Suppressor macrophage treated with lipopolysaccharide for 4 hours (primary cell): ENCODE data around the gene SHQ1.
"Not testable (repeated sequence)": the region's sequence is repeated elsewhere in the genome, so short reads cannot be mapped to it uniquely, and the experiment has no call there.

ENCODE experiments used
- DNase-seq: peaks from one replicate; pipeline ENCODE4 v3.0.0-alpha.2; 2020

Gene SHQ1

DNA sequence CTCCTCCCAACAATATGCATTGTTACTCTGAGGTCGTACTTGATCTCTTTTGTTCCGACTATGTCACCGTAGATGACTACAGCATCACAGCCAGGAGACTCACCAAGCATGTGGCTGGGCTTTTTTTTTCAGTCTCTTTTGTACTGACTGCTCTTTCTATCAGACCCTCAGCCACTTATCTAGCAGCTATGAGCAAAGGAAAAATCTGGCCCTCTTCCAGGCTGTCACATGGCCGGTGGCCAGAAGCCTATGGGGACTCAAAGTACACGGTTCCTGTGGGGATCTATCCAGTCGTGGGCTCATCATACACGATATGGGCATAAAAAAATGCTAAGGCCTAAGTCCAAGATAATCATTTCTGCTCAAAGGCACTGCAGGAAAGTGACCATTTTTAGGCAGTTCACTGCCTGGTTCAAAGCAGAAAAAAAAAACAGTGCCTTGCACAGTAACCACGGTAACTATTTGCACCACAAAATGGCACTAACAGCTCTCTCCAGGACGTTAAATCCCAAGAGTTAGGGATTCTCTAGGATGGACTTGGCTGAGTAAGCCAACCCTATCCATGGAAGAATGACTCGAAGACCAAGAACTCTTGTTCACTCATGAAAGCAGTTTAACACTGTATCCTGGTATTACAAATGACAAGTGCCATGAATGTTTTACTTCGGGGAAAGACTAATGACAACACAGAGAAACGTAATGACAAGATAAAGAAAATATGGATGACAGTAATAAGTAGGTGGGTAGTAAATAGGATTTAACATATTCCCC, 50.3 kb downstream of the SHQ1 start:
- DNase-seq, result no peak

DNA sequence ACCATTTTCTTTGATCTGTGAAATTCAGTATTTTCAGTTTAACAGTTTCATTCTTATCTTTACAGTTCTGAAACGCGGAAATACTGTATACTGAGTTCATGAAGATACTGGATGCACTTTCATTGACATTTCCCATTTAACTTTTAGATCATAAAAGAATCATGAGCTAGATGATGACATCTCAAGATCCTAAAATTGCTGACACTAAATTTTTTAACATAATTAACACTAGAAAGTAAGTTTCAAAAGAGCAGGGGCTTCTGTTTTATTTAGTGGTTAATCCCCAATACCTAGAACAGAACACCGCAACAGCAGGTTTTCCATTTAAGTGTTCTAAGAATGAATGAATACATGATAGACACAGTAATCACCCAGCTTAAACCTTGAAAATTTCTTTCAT, 54.2 kb downstream of the SHQ1 start:
- DNase-seq, result no peak

DNA sequence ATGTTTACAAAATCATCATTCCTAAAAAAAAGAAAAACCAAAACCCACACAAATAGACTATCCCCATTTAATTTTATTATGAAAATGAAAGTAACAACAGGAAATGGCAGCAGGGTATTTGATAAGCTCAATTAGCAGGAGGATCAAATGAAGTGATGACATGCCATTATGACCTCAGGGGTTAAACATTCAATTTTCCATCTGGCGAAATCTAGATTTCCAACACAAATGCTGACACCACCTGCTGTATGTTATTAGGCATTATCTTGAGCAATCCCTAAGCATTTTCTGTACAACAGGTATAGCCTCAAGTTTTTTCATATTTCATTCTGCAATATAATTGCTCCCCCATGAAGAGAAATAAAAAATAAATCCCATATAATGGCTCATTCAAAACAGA, 57.1 kb downstream of the SHQ1 start:
- no peak for DNase-seq

DNA sequence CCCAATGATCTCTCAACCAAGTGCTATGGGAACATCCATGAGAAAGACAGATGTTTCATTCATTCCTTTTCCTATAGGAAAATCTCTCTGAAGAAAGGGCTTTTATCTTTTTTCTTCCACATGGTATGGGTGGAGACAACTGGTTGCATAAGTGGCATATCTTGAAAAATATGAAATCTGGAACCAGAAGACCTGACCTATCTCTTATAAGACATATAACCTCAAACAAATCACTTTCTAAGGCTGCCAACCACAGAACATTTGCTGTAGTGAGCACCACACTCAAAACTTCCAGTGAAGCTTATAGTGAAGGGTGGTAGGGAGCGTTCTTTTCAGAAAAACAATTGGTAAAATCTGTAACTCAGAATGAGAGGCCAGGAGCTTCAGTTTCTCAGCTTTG, 58.5 kb downstream of the SHQ1 start:
- no peak for DNase-seq

DNA sequence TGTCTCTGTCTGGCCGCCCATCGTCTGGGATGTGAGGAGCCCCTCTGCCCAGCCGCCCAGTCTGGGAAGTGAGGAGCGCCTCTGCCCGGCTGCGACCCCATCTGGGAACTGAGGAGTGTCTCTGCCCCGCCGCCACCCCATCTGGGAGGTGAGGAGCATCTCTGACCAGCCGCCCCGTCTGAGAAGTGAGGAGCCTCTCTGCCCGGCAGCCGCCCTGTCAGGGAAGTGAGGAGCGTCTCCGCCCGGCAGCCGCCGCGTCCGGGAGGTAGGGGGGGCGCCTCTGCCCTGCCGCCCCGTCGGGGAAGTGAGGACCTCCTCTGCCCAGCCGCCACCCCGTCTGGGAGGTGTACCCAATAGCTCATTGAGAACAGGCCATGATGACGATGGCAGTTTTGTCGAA, 60.0 kb downstream of the SHQ1 start:
- DNase-seq, result not testable (repeated sequence)

DNA sequence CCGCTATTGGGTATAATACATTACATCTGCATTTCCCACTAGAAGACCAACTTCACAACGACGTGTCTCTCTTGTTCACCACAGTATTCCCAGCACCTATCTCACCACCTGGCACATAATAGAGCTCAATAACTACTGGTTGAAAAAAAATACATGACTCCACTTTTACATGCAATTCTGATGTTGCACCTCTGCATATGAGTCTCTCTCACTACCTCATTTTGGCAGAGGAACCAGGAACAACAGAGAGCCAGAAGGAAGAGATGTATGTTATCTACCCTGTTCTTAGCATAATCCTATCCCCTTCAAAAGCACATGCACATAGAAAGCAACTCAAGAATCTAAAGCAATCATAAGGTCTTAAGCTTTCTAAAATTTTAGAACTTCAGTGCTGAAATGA, 61.6 kb downstream of the SHQ1 start:
- DNase-seq, result peak; percentile 20

DNA sequence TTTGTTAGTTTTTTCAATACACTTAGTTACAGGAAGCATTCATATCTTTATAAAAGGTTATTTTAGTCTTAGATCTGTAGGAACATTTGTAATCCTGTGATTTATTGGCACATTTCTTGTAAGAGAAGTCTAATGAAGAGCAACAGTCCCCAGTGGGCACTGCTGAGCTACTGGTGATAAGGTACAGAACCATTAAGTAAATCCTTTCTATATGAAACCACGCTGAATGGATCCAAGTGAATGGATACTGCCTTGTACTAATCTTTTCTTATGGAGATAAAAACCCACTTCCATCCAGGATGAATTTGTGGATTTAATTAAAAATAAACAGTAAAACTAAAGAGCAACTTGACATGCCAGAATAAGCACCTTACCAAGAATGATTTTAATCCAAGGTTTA, 64.0 kb downstream of the SHQ1 start:
- DNase-seq, result no peak

DNA sequence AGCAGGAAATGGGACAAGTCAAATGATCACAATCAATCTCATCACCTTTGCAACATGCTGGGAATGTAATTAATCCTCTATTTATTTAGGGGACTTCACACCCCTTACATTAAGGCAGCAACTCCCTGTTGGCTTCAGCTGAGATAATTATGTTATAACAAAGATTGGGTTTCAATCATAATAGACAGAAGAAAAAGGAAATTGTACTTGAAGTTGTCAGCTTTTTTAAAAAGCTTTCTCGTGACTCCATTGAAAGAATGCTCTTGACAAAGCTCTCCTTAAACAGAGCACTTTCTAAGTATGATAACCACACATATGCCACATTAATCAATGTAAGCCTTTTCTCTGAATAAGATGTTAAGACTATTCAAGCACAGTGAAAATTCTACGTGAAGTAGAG, 65.7 kb downstream of the SHQ1 start:
- no peak for DNase-seq

DNA sequence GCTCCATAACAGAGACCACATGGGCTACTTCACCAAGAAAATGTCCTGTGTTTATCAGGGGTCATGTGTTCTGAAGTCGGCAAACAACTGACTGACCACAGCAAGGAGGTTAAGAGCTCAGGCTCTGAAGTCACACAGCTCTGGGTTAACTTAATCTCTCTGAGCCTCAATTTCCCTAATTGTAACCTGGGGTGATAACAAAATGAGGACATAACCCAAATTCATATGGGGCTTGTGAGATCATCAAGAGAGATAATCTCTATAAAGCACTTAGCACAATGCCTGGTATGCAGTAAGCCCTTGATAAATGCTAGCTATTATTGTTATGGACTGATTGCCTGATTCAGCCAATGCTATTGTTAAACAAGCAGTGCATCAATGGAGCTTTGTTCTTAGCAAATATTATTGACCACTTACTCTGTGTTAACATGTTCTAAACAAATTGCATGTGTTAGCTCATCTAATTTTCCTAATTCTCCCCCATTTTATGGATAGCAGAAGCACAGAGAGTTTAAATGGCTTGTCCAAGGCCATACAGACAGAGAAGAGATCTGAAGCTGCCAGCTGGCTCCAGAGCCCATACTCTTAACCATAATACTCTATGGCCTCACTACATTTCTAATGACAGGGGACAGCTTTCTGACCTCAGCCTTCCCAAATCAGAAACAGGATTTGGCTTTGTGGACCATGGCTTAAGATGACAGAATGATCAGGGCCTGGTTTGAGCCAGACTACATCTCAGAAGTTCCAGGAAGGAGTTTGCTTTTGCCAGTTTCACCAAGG, 78.3 kb downstream of the SHQ1 start:
- no peak for DNase-seq

DNA sequence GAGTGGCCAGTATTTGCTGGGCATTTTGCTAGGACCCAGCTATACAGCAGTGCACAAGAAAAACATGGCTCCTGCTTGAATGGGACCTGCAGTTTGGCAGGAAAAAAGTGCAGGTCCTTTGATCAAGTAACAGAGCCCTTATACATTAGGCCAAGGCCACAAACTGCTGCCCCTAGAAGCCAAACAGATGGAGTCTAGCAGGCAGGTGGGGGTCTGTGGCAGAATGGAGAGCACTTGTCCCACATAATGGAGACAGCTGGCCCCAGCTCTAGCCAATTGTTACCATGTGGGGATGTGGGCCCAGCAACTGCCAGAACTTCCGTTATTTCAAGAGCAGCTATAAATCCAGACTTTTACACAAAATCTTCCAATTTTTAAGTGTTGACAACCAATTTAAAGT, 79.3 kb downstream of the SHQ1 start:
- DNase-seq, result no peak

DNA sequence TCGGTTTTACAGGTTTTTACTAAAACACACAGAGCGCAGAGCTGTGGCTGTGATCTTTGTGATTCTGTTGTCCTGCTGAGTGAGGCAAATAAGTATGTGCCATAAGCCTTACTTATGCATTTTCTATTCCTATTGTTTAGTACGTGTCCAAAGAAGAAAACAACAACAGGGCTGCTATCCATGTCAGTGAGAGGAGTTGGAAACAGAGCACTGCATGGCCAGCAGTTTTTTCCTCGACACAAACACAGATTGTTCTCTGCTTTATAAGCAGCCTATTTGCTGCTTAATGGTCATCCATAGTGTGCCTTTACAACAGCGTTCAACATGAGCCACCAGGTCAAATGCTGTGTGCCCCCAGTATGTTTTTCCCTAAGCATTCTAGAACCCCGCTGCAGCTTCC, 79.8 kb downstream of the SHQ1 start:
- no peak for DNase-seq

DNA sequence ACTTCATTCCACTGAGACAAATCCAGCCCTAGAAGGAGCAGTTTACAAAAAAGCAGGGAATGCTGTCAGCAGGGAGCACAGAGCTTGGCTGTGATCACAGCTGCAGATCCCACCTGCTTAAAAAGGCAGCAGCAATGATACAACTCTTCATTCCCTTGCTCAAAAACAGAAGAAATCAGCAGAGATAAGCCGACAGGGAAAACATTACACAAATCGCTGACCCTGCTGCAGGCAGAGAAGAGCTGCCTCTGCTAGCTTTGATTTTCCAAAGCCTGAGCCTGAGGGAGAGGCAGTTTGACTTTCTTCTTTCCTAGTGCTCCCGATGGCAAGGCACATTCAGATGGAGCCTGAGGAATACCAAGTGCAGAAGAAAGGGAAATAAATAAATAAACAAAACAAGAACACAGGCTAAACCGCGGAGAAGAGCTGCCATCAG, 80.2 kb downstream of the SHQ1 start:
- no peak for DNase-seq

DNA sequence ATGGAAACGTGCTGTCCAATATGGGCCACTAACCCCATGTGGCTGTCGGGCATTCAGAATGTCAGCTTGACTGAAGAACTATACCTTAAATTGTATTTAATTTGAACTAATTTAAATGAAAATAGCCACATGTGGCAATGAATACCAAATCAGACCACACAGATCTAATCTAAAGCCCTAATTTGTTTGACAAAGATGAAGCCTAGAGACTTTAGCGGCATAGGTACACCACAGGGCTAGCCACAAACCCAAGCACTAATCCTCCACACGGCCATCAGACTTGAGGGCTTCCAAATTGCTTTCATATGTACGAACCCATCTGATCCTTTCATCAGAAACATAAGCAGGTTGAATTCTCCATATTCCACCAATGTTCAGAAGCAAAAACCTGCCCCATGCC, 81.4 kb downstream of the SHQ1 start:
- no peak for DNase-seq

DNA sequence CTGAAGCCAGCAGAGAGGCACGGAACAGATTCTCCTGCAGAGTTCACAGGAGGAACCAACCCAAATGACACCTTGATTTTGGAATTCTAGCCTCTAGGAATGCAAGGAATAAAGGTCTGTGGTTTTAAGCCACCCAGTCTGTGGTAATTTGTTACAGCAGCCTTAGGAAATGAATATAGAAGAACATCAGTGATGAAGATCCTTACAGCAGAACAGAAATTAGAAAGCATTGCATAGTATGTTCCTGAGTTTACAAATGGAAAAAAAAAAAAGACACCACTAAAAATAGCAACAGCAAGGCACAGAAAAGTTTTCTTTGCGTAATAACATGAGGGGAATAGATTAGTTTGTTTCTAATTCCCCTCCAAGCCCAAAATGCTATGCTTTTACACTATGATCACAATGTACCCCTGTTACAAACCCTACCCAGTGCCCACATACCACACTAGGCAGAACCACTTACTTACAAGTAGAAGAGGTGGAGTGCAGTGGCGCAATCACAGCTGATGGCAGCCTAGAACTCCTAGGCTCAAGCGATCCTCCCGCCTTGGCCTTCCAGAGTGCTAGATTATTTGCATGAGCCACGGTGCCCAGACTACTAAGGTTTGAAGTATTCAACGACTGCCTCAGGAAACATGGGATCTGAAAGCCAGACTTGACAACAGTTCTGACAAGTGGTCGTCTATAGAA, 84.3 kb downstream of the SHQ1 start:
- no peak for DNase-seq

DNA sequence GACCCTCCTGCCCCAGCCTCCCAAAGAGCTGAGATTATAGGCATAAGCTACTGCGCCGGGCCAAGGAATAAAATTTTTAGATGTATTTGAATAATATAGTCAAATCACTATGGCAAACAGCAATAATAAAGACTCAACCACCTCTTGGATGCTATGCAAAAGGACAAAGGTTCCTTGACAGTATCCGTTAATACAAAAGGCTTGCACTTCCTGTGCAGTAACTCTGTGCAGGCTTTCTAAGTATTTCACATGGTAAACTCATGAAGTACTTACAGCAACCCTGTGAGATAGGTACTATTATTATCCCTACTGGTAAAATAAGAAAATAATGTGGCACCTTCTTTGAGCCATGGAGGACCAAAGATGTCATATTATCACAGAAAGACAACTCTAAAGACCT, 86.8 kb downstream of the SHQ1 start:
- no peak for DNase-seq

DNA sequence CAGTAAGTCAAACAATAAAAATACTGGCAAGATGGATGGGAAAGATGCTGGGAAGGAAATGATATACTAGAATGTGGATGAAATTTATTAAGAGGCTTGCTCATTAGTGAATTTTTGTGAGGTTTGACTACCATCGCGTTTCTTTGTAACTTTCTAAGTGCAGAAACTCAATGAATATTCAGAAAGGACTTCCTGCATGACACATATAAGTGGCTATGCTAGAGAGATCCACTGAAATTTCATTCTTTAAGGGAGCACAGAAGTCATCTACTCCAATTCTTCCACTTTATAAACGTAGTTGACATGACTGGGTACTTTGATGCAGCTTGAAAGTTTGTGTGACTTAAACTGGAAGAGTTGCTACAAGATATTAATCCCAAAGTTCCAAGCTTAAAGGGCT, 88.0 kb downstream of the SHQ1 start:
- no peak for DNase-seq

DNA sequence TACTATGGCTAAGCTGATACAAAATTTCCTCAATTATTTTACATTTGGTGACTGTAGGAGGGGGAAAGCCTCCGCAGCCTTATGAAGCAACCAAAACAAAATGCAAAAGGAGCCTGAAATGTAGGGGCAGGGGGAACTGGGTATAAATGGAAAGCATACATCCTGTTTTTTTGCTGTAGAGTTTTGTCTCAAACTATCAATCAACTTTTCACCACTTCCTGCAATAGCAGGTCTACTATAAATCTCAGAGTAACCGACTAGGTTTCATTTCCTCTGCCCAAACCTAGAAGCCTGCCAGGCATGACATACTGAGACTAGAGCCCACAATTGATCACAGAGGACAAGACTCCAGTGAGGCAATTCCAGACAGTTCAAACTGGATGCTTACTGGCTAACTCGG, 91.3 kb downstream of the SHQ1 start:
- DNase-seq, result peak; percentile 87

DNA sequence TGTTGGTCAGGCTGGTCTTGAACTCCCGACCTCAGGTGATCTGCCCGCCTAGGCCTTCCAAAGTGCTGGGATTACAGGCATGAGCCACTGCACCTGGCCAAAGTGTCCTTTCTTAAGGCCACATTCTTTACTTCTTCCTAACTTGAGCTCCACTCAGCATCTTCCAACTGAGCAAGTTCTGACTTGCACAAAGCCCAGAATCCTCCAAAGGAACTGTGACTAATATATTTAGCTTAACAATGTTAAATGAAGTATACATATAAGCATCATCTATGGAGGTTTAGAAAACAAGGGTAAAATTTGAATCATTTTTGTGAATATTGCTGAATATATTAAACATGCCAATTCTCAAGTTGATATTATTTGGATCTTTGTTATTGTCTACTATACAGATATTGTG, 93.7 kb downstream of the SHQ1 start:
- no peak for DNase-seq

DNA sequence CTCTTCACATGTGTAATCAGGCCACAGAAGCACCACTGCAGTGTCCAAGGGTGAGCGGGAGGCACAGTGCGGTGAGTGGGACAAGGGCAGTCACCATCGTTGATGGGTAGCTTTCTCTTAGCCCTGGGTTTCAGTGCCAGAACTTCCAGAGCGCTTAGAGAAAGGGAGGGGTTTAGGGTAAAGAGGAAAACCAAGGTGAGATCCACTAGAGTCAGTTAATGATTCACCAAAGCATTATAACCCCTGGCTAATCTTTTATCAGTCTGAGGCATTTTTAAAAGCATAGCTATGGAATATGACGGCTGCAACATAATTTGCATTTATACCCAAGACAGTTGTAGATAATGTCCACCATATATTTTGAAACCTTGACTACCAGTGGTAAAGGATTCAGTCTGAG, 94.8 kb downstream of the SHQ1 start:
- DNase-seq, result no peak

DNA sequence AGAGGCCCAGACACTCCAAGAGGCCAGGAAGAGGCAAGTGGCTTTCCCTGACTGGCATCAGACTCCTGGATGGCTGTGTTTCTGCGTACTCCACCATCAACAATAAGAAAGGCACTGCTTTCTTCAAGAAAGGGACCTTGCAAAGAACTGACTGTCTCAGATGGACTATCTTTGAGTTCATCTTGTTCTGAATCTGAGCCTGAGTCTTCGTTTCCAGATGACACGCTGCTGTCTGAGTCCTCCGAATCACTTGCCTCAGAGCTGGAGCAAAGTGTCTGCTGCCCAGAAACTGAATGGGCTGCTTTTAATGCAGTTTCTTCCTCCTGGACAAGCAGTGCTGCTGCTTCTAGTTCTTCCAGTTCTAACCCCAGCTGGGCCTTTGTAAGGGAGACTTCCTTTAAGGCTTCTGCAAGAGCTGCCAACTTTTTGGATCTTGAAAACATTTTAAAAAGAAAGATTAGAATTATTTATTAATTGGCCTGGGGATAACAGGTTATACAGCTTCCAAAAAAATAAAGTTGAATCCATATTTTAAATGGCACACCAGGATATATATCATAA, 97.8 kb downstream of the SHQ1 start:
- no peak for DNase-seq

DNA sequence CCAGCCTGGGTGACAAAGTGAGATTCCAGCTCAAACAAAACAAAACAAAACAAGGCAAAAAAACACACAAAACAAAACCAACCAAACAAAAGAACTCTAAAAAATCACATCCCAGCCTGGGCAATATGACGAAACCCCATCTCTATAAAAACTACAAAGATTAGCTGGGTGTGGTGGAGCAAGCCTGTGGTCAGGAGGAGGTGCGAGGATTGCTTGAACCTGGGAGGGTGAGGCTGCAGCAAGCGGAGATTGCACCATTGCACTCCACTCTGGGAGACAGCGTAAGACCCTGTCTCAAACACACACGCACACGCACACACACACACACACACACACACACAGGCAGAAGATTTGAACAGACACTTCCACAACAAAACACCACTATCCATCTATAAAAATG, 99.6 kb downstream of the SHQ1 start:
- no peak for DNase-seq

DNA sequence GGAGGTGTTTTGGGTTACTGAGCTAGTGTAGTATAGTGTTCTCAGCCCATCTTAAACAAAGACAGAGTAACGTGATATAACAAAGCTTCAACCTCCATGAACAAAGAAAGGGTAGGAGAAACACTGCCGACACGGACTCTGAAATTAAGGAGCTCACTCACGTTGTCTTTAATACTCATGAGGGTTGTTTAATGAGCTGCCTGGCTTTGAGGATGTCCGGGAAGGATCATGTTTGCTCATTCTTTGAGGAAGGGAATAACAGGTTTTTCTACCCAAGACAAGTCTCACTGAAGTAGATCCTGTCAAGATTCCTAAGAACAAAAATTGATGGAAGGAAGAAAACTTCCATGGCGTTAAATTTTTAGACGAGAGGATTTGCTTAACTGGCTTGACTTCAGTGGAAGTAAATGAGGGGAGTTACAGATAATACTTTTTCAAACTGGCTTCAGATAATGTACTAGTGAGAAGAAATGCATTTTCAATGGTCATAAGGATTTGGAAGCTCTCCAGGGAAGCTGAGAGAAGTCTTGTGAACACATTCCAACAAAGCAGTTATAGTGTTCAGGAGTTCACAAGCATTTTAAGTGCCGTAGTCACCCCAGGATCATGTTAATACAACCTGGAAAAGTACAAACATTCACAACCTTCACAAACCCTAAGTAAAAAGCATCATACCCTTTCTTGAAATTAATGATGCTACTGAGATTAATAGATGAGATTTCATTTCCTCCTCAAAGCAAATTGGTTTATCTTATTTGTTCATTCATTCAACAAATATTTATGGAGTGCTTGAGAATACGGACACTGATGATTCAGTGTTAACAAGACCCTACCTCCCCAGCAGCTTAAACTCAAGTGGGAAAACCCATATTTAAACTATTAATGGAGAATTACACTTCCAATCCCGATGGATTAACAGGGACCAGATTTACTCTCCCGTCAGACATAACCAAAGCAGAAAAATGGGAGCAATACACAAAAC, 101.5 kb downstream of the SHQ1 start:
- DNase-seq, result no peak
